Stimulated activated CD4-positive, alpha-beta T cell treated with anti-CD3 and anti-CD28 coated beads, Interleukin-2, amount 100 ng/mL, for 4 hours (primary cell): Measurements from ENCODE around the gene EFNB2.

Source experiments
- DNase-seq: peaks from one replicate; pipeline ENCODE4 v3.0.0-alpha.2; 2020; ENCODE audit warnings: low read depth

The EFNB2 gene

DNA sequence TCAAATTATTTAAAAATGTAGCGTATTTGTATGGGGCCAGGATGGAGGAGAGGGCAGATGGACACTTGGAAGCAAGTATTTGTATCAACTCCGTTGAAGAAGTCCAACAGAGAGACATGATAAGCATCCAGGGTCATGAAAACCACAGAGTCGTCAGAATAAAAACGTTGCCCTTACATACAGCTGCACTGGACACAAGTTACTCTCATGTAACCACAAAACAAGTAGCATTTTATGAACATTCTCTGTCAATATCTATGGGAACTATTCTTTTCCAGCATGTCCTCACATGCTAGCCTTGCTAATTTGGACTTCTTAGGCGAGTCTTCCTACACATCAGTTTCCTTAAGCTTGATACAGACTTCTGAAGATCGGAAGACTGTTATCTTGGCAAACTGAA is 35.0 kb downstream of the EFNB2 start:
- no peak for DNase-seq

DNA sequence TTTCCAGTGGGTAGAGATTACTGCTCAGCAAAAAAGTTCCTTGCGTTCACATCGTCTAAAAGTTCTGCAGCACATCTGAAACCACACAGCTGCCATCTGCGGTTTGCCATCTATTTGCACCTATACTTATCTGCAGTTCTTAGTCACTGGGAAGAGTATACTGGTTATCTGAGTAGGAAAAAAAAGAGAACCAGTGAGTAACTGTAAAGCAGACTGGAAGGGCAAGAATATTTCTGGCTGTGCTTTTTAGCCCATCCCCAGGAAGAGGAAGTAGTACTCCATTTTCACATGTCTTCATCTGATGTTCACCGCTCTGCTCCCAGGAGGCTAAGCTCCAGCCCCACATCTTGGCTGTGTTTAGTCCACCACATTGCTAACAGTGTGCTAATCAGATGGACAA is 35.6 kb downstream of the EFNB2 start:
- no peak for DNase-seq

DNA sequence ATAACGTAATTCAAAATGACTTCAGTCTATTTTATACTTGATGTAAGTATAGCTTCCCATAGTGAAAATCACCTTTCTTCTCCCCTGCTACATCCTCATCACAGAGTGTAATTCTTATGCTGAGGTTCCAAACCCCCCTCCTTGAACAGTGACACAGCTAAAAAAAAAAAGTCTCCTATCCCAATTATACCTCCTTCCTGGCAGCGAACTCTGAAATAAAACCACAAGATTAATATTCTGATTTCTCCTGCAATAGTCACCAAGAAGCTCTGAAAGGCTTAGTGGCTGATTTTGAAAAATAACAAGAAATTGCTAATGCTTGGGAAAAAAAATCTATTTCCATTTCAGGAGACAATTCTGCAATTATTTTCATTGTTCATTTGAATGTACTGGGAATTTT is 36.3 kb downstream of the EFNB2 start:
- no peak for DNase-seq

DNA sequence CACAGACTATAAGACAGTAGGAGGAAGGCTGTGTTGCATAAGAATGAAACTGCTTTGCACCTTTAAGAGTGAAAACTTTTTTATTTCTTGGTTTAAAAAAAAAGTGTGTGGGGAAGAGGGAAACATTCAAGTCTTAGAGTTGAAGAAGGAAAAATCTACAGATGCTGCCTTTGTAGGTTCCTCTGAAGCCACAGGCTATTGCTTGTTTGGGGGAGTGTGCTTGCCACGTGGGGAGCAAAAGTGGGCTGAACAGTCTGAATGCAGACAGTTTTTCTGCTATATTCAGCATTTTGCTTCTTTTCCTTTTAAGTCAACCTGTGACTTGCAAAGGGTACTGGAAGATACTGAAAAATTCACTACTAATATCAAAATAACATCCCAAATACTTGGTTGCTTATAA is 36.9 kb downstream of the EFNB2 start:
- DNase-seq: no peak

DNA sequence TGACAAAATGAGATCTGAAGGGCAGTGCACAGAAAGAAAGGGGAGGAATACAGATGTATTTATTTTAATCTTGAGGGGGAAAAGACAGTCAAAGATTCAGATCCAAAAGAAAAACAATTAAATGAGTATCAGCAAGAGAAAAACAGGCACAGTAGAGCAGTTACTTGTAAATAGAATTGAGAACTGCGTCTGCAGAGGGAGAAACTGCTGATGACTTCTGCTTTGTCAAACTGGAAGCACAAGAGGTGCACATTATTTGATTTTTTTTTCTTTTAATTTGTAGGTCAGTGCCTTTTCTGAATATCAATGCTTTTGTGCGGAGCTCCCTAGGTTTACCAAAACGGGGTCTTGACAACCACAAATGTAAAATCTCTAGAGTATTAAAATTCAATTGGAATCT is 37.3 kb downstream of the EFNB2 start:
- no peak for DNase-seq

DNA sequence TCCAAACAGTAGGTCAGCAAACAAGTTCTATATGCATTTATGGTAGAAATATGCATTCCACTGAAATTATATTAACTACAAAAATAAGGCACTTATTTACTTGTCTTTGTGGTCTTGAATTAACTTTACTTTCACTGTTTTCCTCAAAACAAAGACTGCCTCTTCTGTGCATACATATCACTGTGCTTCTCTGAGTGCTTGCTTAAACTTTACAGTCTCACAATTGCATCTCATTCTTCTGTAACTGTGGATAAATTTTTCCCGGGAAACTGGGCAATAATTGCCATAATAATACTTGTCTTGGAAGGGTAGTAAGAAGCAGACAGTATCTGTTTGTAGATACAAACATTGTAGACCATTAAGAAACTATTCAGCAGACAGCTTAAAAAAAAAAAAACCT is 38.4 kb downstream of the EFNB2 start:
- DNase-seq: no peak

DNA sequence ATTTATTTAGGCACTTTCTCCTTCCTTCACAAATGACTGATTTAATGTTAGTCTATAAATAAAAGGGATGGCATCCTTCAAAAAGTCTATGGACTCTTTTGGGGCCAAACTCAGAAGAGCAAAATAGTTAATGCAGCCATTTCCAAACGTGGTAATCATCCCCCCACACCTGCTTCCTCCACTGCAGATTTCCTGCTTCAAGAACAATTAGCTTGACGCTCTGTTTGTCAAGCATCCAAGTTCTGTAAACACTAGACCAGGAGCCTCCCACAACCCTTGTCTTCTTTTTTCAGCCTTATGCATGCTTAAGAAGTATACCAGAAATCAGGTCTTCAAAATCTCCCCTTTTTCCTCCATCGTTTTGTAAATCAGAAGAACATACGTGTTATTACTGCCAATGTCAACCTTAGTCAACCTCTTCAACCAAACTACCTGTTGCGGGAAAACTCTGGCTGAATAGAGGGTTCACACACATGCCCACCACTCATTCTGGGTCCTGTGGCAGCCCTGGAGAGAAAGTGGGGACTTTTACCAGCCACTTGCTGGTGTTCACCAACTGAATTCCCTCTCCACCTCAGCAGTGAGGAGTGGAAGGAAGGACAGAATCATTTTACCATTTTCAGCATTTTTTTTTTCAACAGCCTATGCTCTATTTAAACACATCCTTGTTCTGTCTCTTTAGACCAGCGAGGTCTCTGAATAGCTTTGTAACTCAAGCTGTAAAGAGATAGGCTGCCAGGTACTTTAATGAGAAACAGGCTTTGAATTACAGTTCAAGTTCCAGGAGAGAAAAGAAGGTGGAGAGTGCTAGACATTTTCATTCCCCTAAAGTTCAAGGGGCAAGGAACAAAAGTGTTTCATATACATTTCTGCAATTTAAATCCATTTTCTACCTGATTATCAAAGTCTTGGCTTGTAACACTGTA is 39.1 kb downstream of the EFNB2 start:
- DNase-seq: no peak

DNA sequence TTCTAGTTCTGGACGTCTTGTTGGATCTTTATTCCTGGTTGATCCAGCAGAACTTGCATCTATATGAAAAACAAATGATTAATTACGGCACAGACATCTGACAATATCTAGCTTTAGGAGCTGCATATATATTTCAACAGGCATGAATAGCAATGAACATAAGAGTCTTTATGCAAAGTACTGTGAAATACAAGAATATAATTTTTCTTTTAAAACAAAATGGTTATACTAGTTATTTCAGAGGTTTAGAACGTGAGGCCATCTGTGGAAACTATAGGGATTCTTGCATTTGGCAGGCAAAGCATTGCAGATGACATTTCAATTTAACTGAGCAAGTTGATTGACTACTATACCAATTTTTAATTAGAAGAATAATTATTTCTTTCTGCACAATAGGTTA is 40.5 kb downstream of the EFNB2 start:
- no peak for DNase-seq

DNA sequence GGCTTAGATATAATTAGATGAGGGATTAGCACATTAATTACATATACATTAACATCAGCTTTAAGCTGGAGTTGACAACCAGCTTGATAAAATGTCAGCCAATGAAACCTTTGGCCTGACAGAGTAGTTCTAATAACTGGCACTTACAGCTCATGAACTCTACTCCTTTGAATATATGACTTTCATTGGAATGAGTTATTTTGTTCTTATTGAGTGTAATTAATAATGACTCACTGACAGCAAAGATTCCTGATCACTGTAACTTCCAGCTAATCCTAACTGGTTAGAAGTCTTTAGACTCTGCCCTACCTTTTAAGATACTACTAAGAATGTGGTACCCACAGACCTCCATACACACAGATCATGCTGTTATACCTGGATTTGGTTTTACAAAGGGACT is 41.0 kb downstream of the EFNB2 start:
- no peak for DNase-seq

DNA sequence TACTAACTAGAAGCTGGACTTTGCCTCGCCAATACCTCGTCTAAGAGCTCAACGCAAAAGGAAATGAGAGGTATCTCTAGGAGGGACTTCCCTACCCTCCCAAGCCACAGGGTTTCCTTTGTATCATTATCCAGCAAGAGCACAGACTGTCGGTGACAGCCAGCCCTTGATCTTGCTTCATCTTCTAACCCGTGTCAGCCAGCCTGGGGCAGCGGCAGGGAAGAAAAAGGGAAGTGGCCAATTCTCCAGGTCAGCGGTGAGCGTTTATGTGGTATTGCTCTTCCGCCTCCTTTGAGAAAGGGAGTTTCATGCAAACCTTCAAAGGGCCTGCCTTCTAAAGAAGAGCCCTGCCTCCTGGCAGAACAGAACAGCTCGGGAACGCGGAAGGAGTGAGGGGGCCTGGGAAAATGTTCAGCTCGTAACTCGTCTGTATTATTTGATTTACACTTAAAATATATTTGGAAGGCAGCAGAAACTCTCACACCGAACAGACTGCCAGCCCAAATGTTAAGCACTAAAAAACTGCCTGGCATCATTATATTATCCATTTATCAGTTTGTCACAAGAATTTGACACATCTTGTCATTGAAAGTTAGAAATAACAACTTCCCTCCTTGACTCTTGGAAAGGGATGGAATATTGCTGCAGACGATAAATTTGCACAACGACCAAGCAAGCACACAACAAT is 41.8 kb downstream of the EFNB2 start:
- no peak for DNase-seq

DNA sequence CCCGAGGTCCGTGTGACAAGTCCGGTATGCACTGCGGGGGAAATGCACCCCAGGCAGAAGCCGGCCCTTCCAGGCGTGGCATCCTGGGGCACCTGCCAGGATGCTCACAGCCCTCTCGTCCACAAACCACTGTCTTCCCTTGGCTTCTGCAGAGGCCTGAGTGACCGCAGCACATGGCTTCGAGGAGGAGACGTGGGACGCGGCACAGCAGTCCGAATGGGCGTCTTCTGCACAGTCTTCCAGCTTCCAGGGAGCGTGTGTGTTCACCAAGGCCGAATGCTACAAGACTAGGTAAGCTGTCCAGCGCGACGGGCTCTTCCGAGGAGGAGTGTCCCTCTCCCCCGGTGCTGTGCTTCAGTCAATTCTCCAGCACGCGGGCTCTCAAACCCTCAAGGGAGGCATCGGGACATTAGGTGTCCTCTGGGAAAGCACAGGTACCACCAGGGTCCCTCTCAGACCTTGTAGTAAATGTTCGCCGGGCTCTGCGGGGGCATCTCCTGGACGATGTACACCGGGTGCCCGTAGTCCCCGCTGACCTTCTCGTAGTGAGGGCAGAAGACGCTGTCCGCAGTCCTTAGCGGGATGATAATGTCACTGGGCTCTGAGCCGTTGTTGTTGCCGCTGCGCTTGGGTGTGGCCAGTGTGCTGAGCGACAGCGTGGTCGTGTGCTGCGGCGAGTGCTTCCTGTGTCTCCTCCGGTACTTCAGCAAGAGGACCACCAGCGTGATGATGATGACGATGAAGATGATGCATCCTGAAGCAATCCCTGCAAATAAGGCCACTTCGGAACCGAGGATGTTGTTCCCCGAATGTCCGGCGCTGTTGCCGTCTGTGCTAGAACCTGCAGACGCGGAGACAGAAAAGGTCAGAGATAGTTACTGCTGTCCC is 42.6 kb downstream of the EFNB2 start:
- no peak for DNase-seq

DNA sequence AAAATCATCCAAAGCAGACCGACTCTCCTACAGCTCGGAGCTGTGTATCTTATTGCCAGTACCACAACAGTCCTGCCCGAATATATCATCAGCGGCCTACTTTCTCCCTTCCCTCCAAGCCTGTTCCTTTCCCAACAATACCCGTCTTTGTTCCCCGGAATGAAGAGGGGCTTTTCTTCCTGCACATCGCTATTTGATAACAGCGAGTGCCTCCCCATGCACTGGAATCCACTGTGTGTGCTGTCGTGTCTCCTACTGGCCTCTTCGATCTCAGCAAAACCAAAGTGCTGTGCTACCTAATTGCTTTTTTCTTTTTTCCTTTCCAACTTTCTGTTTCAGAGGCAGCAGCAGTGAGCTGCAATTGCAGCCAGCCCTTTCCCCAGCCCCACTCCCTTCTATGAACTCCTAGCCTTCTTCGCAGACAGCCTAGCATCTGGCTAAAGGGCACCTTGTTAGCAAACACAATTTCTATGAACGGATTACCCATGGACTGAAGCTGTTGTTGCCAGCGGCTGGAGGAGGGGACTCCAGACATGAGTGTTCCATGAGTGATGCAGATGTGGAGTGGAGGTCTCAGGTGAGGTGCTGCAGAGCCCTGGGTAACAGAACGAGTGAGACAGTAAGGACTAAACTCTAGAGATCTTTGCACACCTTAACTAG is 43.4 kb downstream of the EFNB2 start:
- DNase-seq: no peak

DNA sequence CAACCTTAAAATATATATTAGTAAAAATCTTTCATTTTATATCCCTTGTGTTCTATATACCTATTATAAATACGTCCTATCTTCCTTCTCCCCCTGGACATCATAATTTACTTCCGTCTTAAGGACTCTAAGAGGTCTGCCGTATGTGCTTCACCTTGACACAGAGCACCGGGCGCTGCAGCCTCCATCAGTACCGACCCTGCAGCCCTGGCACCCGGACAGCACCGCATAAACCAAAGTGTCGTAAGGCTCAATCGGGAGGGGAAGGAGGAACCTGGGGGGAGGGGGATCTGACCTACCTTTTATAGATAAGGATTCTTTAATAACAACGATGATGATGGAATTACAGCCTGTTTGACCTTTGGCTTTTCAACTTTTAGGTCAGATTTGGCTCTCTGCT is 44.0 kb downstream of the EFNB2 start:
- no peak for DNase-seq

DNA sequence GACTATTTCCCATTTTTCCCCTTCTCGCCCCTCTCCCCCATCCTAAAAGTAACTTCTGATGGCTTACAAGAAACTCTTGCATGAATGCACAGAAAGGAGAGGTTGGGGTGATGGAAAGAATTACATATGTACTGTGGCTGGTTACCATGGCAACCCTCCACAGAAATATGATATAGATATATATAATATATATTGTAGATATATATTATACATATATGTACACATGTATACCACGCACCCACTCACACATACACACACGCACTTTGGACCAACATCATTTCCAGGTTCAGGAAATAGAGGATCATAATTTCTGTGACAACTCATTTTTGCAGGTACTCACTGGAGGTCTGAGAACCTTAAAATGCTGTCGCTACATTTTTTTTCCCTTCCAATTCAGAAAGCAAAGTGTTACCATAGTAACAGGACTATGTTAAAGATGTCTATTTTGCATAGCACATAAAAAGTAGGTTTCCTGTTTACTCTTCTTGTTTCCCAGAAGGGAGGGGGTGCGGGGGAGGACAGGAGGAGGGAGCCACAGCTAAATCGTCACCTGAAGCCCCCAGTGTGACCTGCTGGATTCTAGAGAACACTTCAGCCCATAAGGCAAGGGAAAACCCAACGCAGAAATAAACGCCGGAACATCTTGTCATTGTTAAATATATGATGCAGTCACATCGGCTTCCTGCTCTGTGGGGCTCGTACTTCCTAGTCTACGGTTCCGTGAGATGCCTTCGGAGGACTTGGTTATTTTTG is 44.7 kb downstream of the EFNB2 start:
- DNase-seq: no peak

DNA sequence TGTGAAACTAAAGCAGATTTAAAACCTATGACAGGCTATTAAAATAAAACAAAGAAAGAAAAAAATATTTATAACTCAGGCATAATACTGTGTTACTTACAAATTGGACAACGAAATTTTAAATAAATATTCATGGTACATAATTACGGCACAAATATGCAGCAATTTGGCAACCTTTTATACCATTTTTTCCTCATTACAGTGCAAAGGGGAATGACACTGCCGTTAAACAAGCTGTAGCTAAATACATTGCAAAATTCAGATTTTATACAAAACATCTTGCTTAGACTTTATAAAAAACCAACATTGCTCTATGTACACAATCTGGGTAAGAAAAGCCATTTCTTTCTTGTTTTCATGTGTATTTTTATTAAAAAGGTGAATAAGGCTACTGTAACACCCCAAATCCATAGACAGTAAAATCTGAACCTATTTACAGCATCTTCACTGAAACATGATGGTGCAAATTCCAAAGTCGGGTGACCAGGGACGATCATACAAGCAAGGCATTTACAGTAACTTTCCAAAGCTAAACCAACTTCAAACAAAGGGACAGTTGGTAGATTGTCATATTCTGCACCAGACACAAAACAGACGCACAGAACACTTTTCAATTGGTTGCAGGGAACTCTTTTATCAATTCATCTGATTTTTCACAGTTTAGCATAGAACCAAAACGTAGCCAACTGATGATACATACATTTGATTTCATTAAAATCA is 45.5 kb downstream of the EFNB2 start:
- no peak for DNase-seq

DNA sequence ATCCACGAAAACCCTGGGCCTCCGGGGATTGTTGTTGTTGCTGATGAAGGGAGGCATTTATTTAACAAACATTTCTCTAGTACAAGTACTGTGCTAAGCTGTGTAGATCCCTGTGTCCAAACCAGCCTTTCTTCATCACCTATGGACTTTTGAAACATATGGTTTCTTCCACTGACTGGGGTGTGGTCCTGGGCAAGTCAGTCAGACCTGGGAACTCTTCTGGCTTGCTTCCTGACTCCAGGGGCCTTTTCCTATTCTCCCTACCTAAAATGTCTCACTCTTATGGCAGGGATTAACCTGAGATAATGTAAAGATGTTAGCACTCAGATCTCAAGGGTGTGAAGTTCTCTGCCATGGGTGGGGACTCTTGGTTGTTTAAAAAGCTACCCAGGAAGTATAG is 46.8 kb downstream of the EFNB2 start:
- no peak for DNase-seq

DNA sequence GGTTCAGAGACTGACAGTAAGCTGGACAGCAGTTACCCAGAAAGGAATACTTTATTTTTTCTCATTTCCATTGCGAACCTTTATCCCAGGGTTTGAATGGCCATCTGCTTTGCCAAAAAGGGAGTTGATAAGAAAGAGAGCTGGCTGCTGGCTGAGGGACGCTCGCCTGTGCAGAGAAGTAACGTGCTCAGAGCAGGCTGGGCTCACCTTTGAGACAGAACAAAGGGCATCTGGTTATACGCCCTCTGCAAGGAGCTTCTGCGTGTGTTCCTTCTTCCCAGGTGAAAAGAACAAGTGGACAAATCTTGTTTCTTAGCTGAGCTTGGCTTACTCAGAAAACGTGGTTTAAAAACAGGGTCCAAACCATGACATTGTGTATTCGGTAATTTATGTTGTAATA is 47.4 kb downstream of the EFNB2 start:
- DNase-seq: no peak

DNA sequence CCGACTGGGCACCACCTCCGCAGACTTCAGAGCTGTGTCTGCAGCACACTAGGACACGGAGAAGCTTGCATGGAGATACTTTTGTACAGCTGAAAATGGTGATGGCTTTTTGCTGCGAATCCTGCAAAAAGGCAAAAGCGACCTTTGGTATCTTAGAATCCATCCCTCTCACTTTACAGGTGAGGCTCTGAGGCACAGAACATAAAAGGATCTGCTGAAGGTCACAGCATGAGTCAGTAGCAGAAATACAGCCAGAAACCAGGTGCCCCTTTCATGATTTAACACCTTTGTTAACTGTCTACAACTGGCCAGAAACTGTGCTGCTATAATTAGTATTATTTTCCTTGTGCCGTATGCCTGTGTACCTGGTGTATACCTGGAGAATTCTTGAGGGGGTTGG is 48.3 kb downstream of the EFNB2 start:
- DNase-seq: no peak

DNA sequence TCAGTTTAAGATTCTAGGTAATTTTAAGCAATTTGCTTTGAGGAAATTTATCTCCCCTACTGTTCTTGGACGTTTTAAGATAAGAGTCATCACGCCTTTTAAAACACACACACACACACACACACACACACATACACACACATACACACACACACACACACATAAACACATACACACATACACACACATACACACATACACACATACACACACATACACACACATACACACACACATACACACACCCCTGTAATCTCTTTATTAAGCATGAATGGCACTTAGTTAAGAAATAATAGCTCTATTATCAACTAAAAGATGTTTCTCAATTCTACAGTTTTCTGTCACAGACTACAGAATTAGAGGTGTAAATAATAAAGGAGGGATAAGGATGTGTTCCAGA is 49.2 kb downstream of the EFNB2 start:
- DNase-seq: no peak

DNA sequence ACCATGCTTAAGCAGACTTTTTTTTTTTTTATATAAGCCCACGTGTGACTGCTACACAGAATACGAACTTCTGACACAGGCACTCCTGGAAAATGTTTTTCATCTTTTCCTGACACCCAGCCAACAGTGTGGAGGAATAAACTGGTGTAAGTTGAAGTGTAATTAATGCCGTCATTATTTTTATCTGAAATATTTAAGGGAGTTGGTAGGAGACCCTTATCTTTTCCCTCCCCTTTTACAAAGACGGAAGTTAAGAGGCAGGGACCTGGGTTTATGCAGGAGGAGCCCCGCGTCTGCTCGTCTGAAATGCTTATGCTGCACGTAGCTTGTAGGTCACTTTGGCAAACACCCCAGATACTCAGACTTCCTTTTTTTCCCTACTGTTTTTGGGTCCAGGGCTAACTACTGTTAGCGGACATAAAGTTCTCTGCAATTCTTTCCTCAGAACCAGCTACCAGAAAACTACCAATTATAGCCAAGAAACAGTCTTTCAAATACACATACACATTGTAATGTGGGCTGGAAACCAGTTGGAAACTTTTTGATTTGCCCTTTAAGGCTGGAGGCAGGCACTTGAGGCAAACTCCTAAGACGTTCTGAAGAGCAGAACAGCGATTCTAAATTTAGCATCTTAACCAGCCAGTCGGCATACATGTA is 50.8 kb downstream of the EFNB2 start:
- DNase-seq: no peak
